Caki2 (cell line): ENCODE data around the gene RHBDD1. TPM values are rescaled to one million over a fixed set of nuclear protein-coding genes. Genes with fewer than 3 reads are reported as not detected.

ENCODE experiments used
- DNase-seq: peaks from one replicate; pipeline ENCODE4 v3.0.0-alpha.2; 2015; ENCODE audit warnings: low read depth
- in situ Hi-C: cut with HindIII; loops from 2 replicates; pipeline ENCODE4 v1.10.0; 2016; ENCODE audit warnings: low sequenced_read_pairs, low pct_unique_long_range_greater_than_20kb, mixed read lengths
- total RNA-seq: library from RNA; depleted of rRNA; stranded (reverse); fragments of >200 nt; shearing (Covaris generic); gene quantifications from 2 replicates; pipeline ENCODE4 v1.2.3, GENCODE V29; 2014; ENCODE audit warnings: low replicate concordance; rRNA removed

Gene RHBDD1
- total RNA-seq, 1 experiment from 2014 or later = 8.6 TPM

GRCh38 chr2:227033471-227034148, 197.8 kb downstream of the RHBDD1 start:
- in situ Hi-C loops = no loop called here
- no peak for DNase-seq

- no peak for DNase-seq
- in situ Hi-C loops = no loop called here
Measured at GRCh38 chr2:227035711-227036367, 200.0 kb downstream of the RHBDD1 start.

GRCh38 chr2:227036527-227036926, 200.7 kb downstream of the RHBDD1 start:
- in situ Hi-C loops = no loop called here
- no peak for DNase-seq

GRCh38 chr2:227038550-227039189, 202.8 kb downstream of the RHBDD1 start:
- no peak for DNase-seq

GRCh38 chr2:227043981-227044380, 208.1 kb downstream of the RHBDD1 start:
- no peak for DNase-seq
- in situ Hi-C loops = no loop called here

More at GRCh38 chr2:227038550-227039189, 202.8 kb downstream of the RHBDD1 start:
- in situ Hi-C loops = no loop called here

Other genes starting within 250 kb of the RHBDD1 start
- gene IRS1, start 36.2 kb upstream of the RHBDD1 start, total RNA-seq = 3.5 and 5.8 TPM in 2 replicates